GM19239 (cell line): Measurements from ENCODE around the gene GSC.
"Not testable (repeated sequence)": the region's sequence is repeated elsewhere in the genome, so short reads cannot be mapped to it uniquely, and the experiment has no call there.

ENCODE experiments used
- DNase-seq: peaks from one replicate; pipeline ENCODE4 v3.0.0; 2011; ENCODE audit warnings: low spot score; ENCODE audit not compliant: insufficient read length
- FAIRE-seq: peaks from 2 replicates; lab custom pipeline; 2011; peaks lifted over from hg19 to GRCh38; lab: Jason Lieb, UNC

GSC gene

GRCh38 chr14:94769391-94770250, at the start of gene GSC:
GSC (minus strand) TSS chr14:94770113; CDS start chr14:94770015, 98 bp downstream.
- DNase-seq (no peak), FAIRE-seq (no peak)

- FAIRE-seq (no peak), DNase-seq (no peak)
These were observed 49.6 kb upstream of the GSC start for GRCh38 chr14:94819531-94819930.

- FAIRE-seq (no peak), DNase-seq (no peak)
These were observed 46.2 kb upstream of the GSC start for GRCh38 chr14:94816113-94816512.

- DNase-seq (no peak), FAIRE-seq (no peak)
These were observed 35.9 kb upstream of the GSC start for GRCh38 chr14:94805680-94806288.

- no peak for DNase-seq
- FAIRE-seq: no peak
These were observed 31.3 kb upstream of the GSC start for GRCh38 chr14:94801225-94801624.

GRCh38 chr14:94800764-94801163, 30.9 kb upstream of the GSC start:
- not testable (repeated sequence) for FAIRE-seq, DNase-seq

- FAIRE-seq: no peak
- no peak for DNase-seq
These were observed 28.0 kb upstream of the GSC start for GRCh38 chr14:94797887-94798286.

- DNase-seq (no peak), FAIRE-seq (no peak)
These were observed 26.4 kb upstream of the GSC start for GRCh38 chr14:94796278-94796677.

- FAIRE-seq (no peak), DNase-seq (no peak)
These were observed 25.5 kb upstream of the GSC start for GRCh38 chr14:94795372-94795771.

GRCh38 chr14:94793901-94794300, 24.0 kb upstream of the GSC start:
- DNase-seq: no peak
- FAIRE-seq: no peak

GRCh38 chr14:94787655-94788054, 17.7 kb upstream of the GSC start:
- DNase-seq (no peak), FAIRE-seq (no peak)

- DNase-seq (no peak), FAIRE-seq (no peak)
These were observed 17.2 kb upstream of the GSC start for GRCh38 chr14:94787092-94787491.

- DNase-seq (no peak), FAIRE-seq (no peak)
These were observed 10.9 kb upstream of the GSC start for GRCh38 chr14:94780536-94781399.

- FAIRE-seq: no peak
- DNase-seq: no peak
These were observed 9.8 kb upstream of the GSC start for GRCh38 chr14:94779713-94780112.

- DNase-seq: no peak
- FAIRE-seq: no peak
These were observed 5.9 kb upstream of the GSC start for GRCh38 chr14:94775871-94776210.

- DNase-seq (no peak), FAIRE-seq (no peak)
These were observed 5.4 kb upstream of the GSC start for GRCh38 chr14:94775091-94775870.

GRCh38 chr14:94774344-94775090, 4.6 kb upstream of the GSC start:
- FAIRE-seq (no peak), DNase-seq (no peak)

GRCh38 chr14:94773655-94774343, 3.9 kb upstream of the GSC start:
- no peak for DNase-seq
- no peak for FAIRE-seq
